Measurements from ENCODE around the gene RPS19BP1.
"Not testable (repeated sequence)": the region's sequence is repeated elsewhere in the genome, so short reads cannot be mapped to it uniquely, and the experiment has no call there.

The RPS19BP1 gene

GRCh38 chr22:39522567-39523300 lies 9.8 kb downstream of the RPS19BP1 start:
- ChIA-PET POLR2A (interaction anchor here (0.6 to 1.8 kb wide), 12 partner anchors 10 to 1372 kb away, joined by 3 to 14 read pairs (median 4); partner anchors contain the start of genes RPL3 and RPS19BP1), CTCF (interaction anchor here (1.1 to 1.4 kb wide), 4 partner anchors 26 to 513 kb away, joined by 3 to 5 read pairs (median 4); no protein-coding TSS in a partner anchor)
- TF ChIP-seq, protein P1, sequence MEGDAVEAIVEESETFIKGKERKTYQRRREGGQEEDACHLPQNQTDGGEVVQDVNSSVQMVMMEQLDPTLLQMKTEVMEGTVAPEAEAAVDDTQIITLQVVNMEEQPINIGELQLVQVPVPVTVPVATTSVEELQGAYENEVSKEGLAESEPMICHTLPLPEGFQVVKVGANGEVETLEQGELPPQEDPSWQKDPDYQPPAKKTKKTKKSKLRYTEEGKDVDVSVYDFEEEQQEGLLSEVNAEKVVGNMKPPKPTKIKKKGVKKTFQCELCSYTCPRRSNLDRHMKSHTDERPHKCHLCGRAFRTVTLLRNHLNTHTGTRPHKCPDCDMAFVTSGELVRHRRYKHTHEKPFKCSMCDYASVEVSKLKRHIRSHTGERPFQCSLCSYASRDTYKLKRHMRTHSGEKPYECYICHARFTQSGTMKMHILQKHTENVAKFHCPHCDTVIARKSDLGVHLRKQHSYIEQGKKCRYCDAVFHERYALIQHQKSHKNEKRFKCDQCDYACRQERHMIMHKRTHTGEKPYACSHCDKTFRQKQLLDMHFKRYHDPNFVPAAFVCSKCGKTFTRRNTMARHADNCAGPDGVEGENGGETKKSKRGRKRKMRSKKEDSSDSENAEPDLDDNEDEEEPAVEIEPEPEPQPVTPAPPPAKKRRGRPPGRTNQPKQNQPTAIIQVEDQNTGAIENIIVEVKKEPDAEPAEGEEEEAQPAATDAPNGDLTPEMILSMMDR (IDR thresholded peaks at IDR 0.05; ENCODE audit: control extremely low read depth, extremely low read depth, low read depth, missing control alignments): no peak
- DNase-seq (ENCODE audit: extremely low spot score): no peak

GRCh38 chr22:39522091-39522490 lies 10.5 kb downstream of the RPS19BP1 start:
- not testable (repeated sequence) for DNase-seq (ENCODE audit: extremely low spot score)
- POLR2A ChIA-PET: interaction anchor here (0.6 to 1.8 kb wide), 9 partner anchors 9 to 522 kb away, joined by 3 to 14 read pairs (median 4); partner anchors contain the start of genes RPL3 and RPS19BP1

DNA sequence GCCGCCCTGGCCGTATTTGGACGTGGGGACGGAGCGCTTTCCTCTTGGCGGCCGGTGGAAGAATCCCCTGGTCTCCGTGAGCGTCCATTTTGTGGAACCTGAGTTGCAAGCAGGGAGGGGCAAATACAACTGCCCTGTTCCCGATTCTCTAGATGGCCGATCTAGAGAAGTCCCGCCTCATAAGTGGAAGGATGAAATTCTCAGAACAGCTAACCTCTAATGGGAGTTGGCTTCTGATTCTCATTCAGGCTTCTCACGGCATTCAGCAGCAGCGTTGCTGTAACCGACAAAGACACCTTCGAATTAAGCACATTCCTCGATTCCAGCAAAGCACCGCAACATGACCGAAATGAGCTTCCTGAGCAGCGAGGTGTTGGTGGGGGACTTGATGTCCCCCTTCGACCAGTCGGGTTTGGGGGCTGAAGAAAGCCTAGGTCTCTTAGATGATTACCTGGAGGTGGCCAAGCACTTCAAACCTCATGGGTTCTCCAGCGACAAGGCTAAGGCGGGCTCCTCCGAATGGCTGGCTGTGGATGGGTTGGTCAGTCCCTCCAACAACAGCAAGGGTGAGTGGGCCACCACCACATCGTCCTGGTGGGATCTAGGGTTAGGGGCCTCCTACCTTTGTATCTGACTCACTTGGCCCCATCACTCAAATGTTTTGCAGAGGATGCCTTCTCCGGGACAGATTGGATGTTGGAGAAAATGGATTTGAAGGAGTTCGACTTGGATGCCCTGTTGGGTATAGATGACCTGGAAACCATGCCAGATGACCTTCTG lies 11.3 kb downstream of the RPS19BP1 start:
- ChIA-PET CTCF (interaction anchor here (1.4 to 2.2 kb wide), 3 partner anchors 9 to 25 kb away, joined by 4 to 24 read pairs (median 5); partner anchors contain the start of gene MIEF1), POLR2A (interaction anchor here (0.6 to 2.2 kb wide), 7 partner anchors 8 to 523 kb away, joined by 3 to 16 read pairs (median 5); partner anchors contain the start of genes MIEF1 and RPS19BP1)
- DNase-seq (ENCODE audit: extremely low spot score): not testable (repeated sequence)

More at GRCh38 chr22:39522091-39522490, 10.5 kb downstream of the RPS19BP1 start:
- CTCF ChIA-PET: interaction anchor here (1.1 to 1.4 kb wide), 4 partner anchors 25 to 514 kb away, joined by 3 to 5 read pairs (median 4); no protein-coding TSS in a partner anchor

- DNase-seq (ENCODE audit: extremely low spot score): peak; percentile 78
- CTCF ChIA-PET: interaction anchor here (0.6 to 2.2 kb wide), 10 partner anchors 9 to 518 kb away, joined by 3 to 24 read pairs (median 4); partner anchors contain the start of gene MIEF1
- POLR2A ChIA-PET: interaction anchor here (0.6 to 2.2 kb wide), 24 partner anchors 8 to 1845 kb away, joined by 3 to 25 read pairs (median 5); partner anchors contain the start of genes CBX7, MIEF1, RPL3 and RPS19BP1
- TF ChIP-seq, protein P1 (IDR thresholded peaks at IDR 0.05; ENCODE audit: control extremely low read depth, extremely low read depth, low read depth, missing control alignments): no peak
Measured at GRCh38 chr22:39520226-39521105, 12.1 kb downstream of the RPS19BP1 start, which contains the start of gene ATF4. Gene ATF4, plus strand, starts transcription at chr22:39520562. Its CDS starts 884 bp downstream, at chr22:39521446.

DNA sequence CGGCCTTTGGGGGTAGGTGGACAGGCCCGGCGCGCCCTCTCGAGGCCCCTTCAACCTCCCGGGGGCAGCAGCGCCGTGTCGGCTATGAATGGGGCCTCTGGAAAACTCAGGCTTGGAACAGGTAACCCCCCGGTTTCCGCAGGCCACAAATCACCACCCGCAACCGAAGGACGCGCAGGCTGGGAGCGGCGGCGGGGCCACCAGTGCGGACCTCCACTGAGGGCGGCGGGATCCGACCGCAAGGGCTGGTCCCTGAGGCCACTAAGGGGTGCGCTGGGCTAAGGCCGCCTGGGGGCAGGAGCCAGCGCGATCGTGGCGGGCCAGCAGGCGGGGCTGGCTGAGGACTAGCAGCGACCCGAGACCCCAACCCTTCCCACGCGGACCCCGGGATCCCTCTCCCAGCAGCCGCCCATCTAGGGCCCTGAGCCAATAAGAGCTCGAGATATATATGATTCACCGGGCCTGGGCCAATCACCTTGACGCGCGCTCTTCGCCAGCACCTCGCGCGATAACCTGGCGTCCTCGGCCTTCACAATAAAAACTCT lies 12.8 kb downstream of the RPS19BP1 start:
- TF ChIP-seq, protein P1 (IDR thresholded peaks at IDR 0.05; ENCODE audit: control extremely low read depth, extremely low read depth, low read depth, missing control alignments): peak; percentile 50
- ChIA-PET CTCF (interaction anchor here (0.6 to 2.2 kb wide), 10 partner anchors 9 to 519 kb away, joined by 3 to 24 read pairs (median 4); partner anchors contain the start of gene MIEF1), POLR2A (interaction anchor here (0.6 to 2.2 kb wide), 21 partner anchors 8 to 1845 kb away, joined by 3 to 25 read pairs (median 5); partner anchors contain the start of genes CBX7, MIEF1, RPL3 and RPS19BP1)
- DNase-seq (ENCODE audit: extremely low spot score): peak; percentile 97

- POLR2A ChIA-PET: interaction anchor here (0.7 to 2.2 kb wide), 16 partner anchors 7 to 525 kb away, joined by 3 to 25 read pairs (median 5); partner anchors contain the start of genes MIEF1, RPL3 and RPS19BP1
- DNase-seq (ENCODE audit: extremely low spot score): no peak
- CTCF ChIA-PET: interaction anchor here (1.0 to 12.6 kb wide), 6 partner anchors 9 to 201 kb away, joined by 4 to 166 read pairs (median 16); no protein-coding TSS in a partner anchor
- TF ChIP-seq, protein P1 (IDR thresholded peaks at IDR 0.05; ENCODE audit: control extremely low read depth, extremely low read depth, low read depth, missing control alignments): no peak
Measured at GRCh38 chr22:39518996-39519680, 13.4 kb downstream of the RPS19BP1 start.

Measured in GM10248 (cell line).